C4-2B (cell line): Measurements from ENCODE around the gene CAMK1D.

Experiments
- ZFX ChIP-seq: fragments of 450-650 bp; IDR thresholded peaks from 2 replicates; pipeline ENCODE4 v1.6.1; 2017
- TF ChIP-seq, protein P1 (sequence below): fragments of 450-650 bp; conservative IDR thresholded peaks from 2 replicates; pipeline ENCODE4 v1.5.1; 2017; ENCODE audit warnings: mild to moderate bottlenecking

DNA sequence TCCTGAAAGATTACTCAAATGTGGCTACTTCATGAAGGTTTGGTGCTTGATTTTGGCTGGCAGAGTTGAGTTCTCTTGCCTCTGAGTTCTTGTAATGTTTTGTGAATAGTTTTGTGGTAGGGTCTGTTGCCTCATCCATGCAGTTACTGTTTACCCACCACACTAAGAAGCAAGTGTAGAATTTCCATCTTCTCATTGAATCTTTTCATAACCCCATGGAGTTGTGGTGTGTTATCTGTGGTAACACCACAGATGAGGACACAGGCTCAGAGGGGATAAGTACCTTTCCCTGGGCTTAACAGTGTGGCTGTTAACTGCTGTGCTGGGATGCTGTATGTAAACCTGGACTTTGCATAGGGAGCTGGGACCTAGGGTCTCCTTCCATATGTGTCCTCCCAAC lies 186.3 kb downstream of the CAMK1D start:
- TF ChIP-seq, protein P1, sequence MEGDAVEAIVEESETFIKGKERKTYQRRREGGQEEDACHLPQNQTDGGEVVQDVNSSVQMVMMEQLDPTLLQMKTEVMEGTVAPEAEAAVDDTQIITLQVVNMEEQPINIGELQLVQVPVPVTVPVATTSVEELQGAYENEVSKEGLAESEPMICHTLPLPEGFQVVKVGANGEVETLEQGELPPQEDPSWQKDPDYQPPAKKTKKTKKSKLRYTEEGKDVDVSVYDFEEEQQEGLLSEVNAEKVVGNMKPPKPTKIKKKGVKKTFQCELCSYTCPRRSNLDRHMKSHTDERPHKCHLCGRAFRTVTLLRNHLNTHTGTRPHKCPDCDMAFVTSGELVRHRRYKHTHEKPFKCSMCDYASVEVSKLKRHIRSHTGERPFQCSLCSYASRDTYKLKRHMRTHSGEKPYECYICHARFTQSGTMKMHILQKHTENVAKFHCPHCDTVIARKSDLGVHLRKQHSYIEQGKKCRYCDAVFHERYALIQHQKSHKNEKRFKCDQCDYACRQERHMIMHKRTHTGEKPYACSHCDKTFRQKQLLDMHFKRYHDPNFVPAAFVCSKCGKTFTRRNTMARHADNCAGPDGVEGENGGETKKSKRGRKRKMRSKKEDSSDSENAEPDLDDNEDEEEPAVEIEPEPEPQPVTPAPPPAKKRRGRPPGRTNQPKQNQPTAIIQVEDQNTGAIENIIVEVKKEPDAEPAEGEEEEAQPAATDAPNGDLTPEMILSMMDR: no peak
- no peak for TF ChIP-seq ZFX
